HepG2 (cell line): Measurements from ENCODE around the gene MYL6. TPM values are rescaled to one million over a fixed set of nuclear protein-coding genes. Genes with fewer than 3 reads are reported as not detected.

Experiments used
- ELF3 ChIP-seq: IDR thresholded peaks from 2 replicates; pipeline ENCODE4 v1.6.1; 2016; ENCODE audit warnings: missing genetic modification reagents, missing compliant biosample characterization
- HMGXB4 ChIP-seq, 2 experiments: sonication (generic) in 1 of 2; formaldehyde crosslinking in 1 of 2; IDR thresholded peaks; 2 replicates each; pipeline versions ENCODE4 v1.4.0 to v1.6.1; 2018 to 2020; ENCODE audit warnings: missing genetic modification reagents in 2 of 2, borderline replicate concordance in 1 of 2, low read depth in 1 of 2, mild to moderate bottlenecking in 1 of 2, missing biosample characterization in 1 of 2
- NFYB ChIP-seq: sonication (generic); formaldehyde crosslinking; IDR thresholded peaks from 2 replicates; pipeline ENCODE4 v1.4.0; 2020; ENCODE audit warnings: missing genetic modification reagents
- PLSCR1 ChIP-seq: sonication (generic); formaldehyde crosslinking; IDR thresholded peaks from 2 replicates; pipeline ENCODE4 v1.5.0; 2020; ENCODE audit warnings: missing genetic modification reagents, mild to moderate bottlenecking, borderline replicate concordance
- STAT5B ChIP-seq: sonication (generic); formaldehyde crosslinking; IDR thresholded peaks from 2 replicates; pipeline ENCODE4 v1.4.0; 2020; ENCODE audit warnings: missing genetic modification reagents
- TCF12 ChIP-seq, 2 experiments: fragments of 450-650 bp in 1 of 2; sonication (generic) in 1 of 2; formaldehyde crosslinking in 1 of 2; IDR thresholded peaks; 2 replicates each; pipeline versions ENCODE4 v1.6.1 to v1.8.0; 2017 to 2022; ENCODE audit warnings: antibody characterized with exemption in 1 of 2, mild to moderate bottlenecking in 1 of 2, missing genetic modification reagents in 1 of 2, moderate library complexity in 1 of 2
- ZMYM3 ChIP-seq: sonication (generic); formaldehyde crosslinking; IDR thresholded peaks from 2 replicates; pipeline ENCODE4 v1.5.1; 2020; ENCODE audit warnings: mild to moderate bottlenecking, missing genetic modification reagents
- ZNF121 ChIP-seq: sonication (generic); formaldehyde crosslinking; IDR thresholded peaks from 2 replicates; pipeline ENCODE4 v1.5.0; 2020; ENCODE audit warnings: mild to moderate bottlenecking, missing genetic modification reagents
- ZNF142 ChIP-seq: sonication (generic); formaldehyde crosslinking; IDR thresholded peaks from 2 replicates; pipeline ENCODE4 v1.4.0; 2020; ENCODE audit warnings: missing genetic modification reagents
- ZNF251 ChIP-seq: sonication (generic); formaldehyde crosslinking; IDR thresholded peaks from 2 replicates; pipeline ENCODE4 v1.9.0; 2021; ENCODE audit warnings: mild to moderate bottlenecking, missing genetic modification reagents
- ZNF256 ChIP-seq: sonication (generic); formaldehyde crosslinking; conservative IDR thresholded peaks from 2 replicates; pipeline ENCODE4 v1.4.0; 2020; ENCODE audit warnings: missing genetic modification reagents
- ZNF33A ChIP-seq: sonication (generic); formaldehyde crosslinking; IDR thresholded peaks from 2 replicates; pipeline ENCODE4 v1.5.1; 2020; ENCODE audit warnings: missing genetic modification reagents, mild to moderate bottlenecking, moderate library complexity, borderline replicate concordance
- ZNF383 ChIP-seq: sonication (generic); formaldehyde crosslinking; IDR thresholded peaks from 2 replicates; pipeline ENCODE4 v1.4.0; 2020; ENCODE audit warnings: missing genetic modification reagents, mild to moderate bottlenecking, borderline replicate concordance
- polyA plus RNA-seq, 8 experiments: library from polyadenylated mRNA; depleted of rRNA in 3 of 8; stranded (reverse) in 7 of 8; unstranded in 1 of 8; fragments of >200 nt; fragmentation: Illumina TruSeq in 4 of 8; extraction: Trizol in 4 of 8; gene quantifications; 2 replicates each; pipeline versions ENCODE4 v1.2.1 to v1.2.3, GENCODE V29; 2011 to 2016; ENCODE audit warnings: low read depth in 4 of 8, missing spikeins in 1 of 8, mixed read lengths in 1 of 8; ENCODE audit not compliant: insufficient read depth in 1 of 8
- total RNA-seq, 5 experiments: library from RNA; depleted of rRNA; stranded (reverse); fragments of >200 nt; fragmentation: Illumina TruSeq; extraction: Trizol; gene quantifications; 2 replicates each; pipeline ENCODE4 v1.2.3, GENCODE V29; 2016; ENCODE audit warnings: low read depth in 1 of 5
- TF ChIP-seq, protein P1 (sequence below): sonication (generic); formaldehyde crosslinking; IDR thresholded peaks from 2 replicates; pipeline ENCODE4 v1.4.0; 2020; ENCODE audit warnings: missing genetic modification reagents, borderline replicate concordance

MYL6 gene
- total and polyA plus RNA-seq, 2 of the 13 experiments (the other 11 are each of a cell fraction or from before 2014, with no cell fraction given) = 1,127 to 1,192 TPM

DNA sequence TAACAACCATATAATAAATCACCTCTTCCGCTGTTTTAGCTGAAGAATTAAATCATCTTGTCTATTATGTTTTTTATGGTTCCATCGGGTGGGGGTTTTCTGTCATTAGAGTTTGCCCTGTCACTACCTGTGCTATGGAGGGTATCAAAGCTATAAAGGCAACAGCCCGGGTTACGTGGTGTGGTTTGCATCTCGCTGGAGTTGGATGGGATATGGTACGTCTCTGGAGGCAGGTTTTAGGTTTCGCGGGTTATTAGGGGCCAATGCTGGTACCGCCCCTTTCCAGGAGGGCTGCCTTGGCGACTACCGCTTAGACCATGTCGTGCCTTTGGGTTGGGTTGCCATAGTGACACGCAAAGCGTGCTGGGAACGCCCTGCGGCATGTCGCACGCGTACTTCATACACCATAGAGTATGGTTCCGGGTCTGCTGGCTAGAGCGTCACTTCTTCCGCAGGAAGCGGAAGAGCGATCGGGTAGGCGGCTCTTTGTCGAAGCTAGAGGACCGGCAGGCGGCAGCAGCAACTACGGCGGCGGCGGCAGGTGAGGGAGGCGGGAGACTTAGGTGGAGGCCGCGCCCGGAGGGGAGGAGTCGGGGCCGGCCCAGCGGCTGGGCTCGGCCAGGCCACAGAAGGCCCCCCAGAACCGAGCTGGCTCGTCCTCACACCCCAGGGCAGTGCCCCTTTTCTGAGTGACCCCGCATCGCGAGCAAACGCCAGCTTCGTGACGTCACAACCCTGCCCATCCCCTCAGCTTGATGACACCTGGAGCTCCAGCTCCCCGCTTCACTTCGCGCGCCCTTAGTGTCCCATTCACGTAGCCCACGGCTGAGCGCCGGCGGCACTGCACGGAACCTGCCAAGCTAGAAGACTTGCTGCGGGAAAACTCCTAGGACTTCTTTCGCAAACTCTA, 40.1 kb upstream of the MYL6 start, which contains the start of gene ZC3H10 (continued):
- no peak; the same call in 1 of the 2 replicates for TF ChIP-seq ZNF142
- no peak for TF ChIP-seq TCF12 (IDR thresholded peaks at IDR 0.05)
- TF ChIP-seq TCF12 (CRISPR knock-in tag; IDR thresholded peaks at IDR 0.05) = peak; percentile 38; the same call in 1 of the 2 replicates
- no peak for TF ChIP-seq ZNF383
- TF ChIP-seq ELF3 = peak; percentile 92
- TF ChIP-seq ZNF256 (CRISPR knock-in tag) = 0 out of 2 replicates have a peak, but pooled peaks have one; percentile 28
- peak; percentile 46 for TF ChIP-seq NFYB (CRISPR knock-in tag)
- TF ChIP-seq ZNF121 (CRISPR knock-in tag) = no peak
- TF ChIP-seq ZNF251 = no peak
- no peak for TF ChIP-seq PLSCR1 (CRISPR knock-in tag)
- peak; percentile 35; the same call in 1 of the 2 replicates for TF ChIP-seq ZMYM3
- TF ChIP-seq, protein P1, sequence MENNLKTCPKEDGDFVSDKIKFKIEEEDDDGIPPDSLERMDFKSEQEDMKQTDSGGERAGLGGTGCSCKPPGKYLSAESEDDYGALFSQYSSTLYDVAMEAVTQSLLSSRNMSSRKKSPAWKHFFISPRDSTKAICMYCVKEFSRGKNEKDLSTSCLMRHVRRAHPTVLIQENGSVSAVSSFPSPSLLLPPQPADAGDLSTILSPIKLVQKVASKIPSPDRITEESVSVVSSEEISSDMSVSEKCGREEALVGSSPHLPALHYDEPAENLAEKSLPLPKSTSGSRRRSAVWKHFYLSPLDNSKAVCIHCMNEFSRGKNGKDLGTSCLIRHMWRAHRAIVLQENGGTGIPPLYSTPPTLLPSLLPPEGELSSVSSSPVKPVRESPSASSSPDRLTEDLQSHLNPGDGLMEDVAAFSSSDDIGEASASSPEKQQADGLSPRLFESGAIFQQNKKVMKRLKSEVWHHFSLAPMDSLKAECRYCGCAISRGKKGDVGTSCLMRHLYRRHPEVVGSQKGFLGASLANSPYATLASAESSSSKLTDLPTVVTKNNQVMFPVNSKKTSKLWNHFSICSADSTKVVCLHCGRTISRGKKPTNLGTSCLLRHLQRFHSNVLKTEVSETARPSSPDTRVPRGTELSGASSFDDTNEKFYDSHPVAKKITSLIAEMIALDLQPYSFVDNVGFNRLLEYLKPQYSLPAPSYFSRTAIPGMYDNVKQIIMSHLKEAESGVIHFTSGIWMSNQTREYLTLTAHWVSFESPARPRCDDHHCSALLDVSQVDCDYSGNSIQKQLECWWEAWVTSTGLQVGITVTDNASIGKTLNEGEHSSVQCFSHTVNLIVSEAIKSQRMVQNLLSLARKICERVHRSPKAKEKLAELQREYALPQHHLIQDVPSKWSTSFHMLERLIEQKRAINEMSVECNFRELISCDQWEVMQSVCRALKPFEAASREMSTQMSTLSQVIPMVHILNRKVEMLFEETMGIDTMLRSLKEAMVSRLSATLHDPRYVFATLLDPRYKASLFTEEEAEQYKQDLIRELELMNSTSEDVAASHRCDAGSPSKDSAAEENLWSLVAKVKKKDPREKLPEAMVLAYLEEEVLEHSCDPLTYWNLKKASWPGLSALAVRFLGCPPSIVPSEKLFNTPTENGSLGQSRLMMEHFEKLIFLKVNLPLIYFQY (CRISPR knock-in tag) = no peak
- TF ChIP-seq ZNF33A = no peak
- peak; percentile 81 to 97 for TF ChIP-seq HMGXB4 (CRISPR knock-in tag; IDR thresholded peaks at IDR 0.05; ENCODE audit: borderline replicate concordance in 1 of 2, low read depth in 1 of 2)
- TF ChIP-seq STAT5B (CRISPR knock-in tag) = no peak; the same call in none of the 2 replicates
